GM21723 (cell line): ENCODE data around the gene RAB33A.

Source experiments
- ATAC-seq: cut with Tn5 transposase; IDR thresholded peaks from one replicate; pipeline ENCODE4 v1.9.1; 2021; ENCODE audit warnings: mild to moderate bottlenecking, moderate library complexity; ENCODE audit not compliant: unreplicated experiment

The RAB33A gene

DNA sequence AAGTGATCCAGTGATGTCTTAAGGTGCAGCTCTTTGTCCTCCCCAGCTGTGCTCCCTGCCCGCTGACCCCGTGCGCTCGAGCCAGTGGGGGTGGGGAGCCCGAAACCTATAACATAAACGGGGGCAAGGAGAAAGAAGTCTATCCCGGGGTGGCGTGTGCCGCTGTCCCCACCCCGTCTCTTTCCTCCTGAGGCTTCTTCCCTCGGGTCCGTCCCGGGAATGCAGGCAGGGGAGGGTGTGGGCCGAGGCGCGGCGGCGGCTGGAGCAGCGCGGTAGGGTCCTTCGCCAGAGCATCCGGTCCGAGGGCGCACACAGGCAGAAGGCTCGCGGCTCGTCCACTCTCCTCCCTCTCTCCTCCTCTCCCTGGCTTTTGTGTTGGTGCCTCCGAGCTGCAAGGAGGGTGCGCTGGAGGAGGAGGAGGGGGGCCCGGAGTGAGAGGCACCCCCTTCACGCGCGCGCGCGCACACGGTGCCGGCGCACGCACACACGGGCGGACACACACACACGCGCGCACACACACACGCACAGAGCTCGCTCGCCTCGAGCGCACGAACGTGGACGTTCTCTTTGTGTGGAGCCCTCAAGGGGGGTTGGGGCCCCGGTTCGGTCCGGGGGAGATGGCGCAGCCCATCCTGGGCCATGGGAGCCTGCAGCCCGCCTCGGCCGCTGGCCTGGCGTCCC is at the start of gene RAB33A:
Gene RAB33A (plus strand): TSS at position 517 of the 681 bp plus-strand sequence. CDS start 101 bp downstream, at position 618.
- ATAC-seq = peak; percentile 14

DNA sequence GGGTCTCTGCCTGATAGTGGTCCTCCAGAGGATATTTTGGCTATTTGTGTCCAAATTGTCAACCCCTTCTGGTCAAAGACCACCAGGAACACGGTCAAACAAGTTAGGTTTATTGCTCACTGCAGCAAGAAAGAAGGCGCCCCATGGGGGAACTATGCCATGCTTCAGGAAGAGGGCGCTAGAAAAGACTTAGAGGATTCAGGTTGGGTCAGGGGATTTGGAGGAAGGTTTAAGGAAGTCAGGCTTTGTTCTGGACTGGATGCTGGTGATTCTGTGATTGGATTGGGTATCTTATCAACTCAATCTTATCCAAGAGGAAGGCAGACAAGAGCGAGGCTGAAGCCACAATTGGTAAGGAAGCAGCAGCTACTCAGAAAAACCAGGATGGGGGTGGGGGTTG is 47.2 kb upstream of the RAB33A start:
- no peak for ATAC-seq

DNA sequence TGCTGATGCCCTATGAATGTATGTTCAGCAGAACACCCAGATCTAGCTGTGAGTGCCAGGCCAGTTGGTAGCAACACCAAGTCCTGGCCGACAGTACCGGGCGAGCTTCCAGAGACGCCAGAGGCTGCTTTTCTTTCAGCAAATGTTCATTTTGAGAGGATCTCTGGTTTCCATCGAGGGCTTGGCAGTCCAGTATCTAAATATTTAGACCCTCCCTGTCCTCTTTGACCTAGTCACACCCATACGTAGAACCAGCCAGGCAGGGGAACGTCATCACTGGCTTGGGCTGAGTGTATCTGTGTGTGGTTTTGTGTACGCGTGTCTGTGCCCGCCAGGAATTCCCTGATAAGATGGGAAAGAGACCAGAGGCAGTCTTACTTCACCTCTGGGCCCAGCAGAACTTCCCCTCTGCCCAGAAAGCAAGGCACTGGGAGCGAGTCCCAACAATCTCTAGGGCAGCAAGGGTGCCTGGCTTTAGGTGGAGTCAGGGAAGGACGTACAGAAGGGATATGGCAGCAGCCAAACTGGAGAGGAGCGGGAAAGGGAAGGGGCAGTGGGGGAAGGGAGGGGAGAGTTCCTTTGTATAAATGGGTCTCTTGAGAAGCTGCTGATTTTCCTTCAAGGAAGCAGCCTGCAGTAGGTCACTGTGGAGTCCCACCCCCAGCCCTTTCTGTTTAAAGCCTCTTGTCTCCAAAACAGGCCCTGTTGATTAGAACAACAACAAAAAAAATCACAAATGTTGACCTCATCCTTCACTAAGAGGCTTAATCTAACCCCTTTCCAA is 46.5 kb upstream of the RAB33A start:
- no peak for ATAC-seq

DNA sequence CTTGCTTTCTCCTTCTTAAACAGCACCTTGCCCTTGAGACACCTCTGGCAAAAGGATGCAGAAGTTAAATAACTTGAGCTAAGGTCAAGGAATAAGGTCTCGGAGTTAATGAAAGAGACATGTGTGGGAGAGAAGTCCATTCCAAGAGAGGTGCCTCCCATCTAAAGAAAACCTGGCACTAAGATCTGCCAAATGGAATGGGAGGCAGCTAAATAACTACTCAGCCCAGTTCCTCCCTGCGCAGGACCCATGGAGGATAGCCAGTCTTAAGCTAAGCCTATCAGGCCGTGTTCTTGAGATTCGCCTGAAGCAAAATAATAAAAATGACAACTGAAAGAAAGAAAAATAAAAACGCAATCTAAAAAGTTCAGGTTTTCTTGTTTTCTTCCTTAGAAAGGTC is 40.8 kb upstream of the RAB33A start:
- no peak for ATAC-seq

DNA sequence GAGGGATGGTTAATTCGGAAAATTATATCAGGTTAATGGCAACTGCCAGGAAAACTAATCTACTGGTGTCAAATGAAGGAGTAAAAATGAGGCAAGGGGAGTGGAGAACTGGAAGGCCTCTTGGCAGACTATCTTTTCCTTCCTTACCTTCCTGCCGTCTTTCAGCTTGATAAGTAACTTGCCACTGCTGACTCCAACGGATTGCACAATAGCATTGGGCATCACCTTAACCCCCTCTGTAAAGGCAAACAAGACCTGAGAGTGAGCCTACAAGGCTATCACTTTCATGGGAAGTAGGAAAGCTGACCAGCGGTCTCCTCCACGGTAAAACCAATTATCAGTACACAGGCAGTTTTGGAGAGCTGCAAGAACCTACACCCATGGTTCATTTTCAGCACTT is 35.3 kb upstream of the RAB33A start:
- ATAC-seq = no peak

DNA sequence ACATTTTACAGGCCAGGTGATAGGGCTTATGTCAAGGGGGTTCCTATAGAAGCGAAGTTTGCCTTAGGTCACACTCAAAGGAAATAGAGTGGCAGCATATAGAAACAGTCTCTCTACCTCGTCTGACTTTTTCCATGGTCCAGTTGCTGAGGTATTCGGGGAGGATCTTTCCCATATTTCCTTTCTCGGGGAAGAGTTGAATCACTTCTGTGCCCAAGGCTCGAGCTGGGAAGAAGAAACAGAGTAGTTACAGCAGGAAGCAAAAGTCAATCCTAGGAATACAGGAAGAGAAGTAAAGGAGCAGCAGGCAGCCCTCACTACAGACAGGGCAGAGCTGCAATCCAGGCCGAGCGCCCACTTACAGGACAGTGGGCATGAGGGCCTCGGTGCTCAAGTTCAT is 34.8 kb upstream of the RAB33A start:
- no peak for ATAC-seq

DNA sequence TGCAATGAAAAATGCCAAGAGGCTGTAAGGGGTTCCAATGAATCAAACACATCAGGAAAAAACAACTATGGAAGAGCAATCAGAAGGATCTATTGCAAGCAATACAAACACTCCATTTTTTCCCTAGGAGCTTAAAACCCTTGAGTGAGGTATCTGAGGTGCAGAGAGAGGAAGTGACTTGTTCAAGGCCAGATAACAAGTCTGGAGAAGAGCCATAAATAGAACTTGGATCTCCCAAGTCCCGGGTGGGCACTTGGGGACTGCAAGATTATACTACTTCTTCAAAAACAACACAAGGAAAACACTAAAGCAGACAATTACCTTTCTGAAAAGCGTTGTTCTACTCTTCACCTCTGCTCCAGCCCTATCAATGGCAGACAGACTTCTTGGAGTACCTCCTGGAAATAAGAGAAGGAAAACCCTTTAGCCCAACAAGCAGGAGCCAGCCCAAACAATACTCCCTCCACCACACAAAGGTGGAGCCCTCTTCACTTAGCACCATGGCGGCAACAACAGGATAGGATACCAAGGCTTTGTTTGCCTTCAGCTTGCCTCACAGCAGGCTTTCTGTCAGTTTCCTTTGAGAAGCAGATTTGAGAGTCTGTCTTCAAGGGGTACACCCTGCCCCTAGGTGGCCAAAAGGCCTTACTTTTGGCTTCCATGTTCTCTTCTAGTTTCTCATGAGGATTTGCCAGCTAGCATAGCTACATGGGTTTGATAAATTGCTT is 32.1 kb upstream of the RAB33A start:
- ATAC-seq = no peak

DNA sequence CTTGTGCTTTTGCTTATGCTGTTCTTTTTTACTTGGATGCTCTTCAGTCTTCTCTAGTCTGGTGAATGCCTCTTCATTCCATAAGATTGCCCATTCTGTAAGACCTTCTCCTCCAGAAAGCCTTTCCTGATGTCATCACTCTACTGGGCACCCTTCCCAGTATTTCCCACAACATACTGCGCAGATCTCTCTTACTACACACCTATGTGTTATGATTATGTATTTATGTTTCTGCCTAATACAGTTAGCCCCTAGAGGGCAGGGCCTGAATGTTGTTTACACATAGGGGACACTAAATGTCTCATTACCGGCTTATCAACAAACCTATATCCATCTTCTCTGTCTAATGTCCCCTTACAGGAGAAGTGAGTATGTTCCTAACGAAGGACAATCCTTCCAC is 27.3 kb upstream of the RAB33A start:
- no peak for ATAC-seq

DNA sequence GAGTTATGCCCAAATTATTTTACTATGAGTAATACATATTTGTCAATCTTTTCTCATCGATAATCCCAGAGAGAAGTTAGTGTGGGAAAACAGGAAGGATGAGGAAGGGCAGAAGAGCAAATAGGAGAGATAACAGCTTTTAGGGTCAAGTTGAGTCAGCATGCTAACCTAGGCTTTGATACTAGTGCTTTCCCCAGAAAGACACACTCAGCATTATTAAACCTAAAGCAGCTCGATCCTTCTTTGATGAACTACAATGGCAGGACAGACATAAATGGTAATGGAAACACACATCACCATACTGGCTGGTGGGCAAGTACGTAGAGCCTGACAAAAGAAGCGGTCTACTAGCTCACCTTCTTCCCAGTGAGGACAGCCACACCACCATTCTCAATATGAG is 26.6 kb upstream of the RAB33A start:
- no peak for ATAC-seq

DNA sequence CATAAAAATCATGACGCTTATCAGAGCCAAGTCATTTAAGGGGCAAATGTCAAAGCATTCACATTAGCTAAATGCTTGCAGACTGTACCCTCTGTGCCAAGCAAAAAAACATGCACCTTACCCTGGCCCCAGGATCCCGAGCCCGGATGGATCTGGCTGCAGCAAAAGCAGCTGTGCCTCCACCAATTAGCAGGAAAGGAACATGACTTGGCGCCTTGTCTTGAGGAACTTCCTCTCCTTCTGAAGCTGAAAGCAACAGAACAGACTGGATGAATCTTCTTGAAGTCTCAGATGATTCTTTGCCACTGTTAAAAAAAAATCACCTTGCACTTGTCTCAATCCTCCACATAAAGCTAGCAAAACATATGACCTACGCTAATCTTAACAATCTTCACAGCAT is 24.1 kb upstream of the RAB33A start:
- no peak for ATAC-seq

DNA sequence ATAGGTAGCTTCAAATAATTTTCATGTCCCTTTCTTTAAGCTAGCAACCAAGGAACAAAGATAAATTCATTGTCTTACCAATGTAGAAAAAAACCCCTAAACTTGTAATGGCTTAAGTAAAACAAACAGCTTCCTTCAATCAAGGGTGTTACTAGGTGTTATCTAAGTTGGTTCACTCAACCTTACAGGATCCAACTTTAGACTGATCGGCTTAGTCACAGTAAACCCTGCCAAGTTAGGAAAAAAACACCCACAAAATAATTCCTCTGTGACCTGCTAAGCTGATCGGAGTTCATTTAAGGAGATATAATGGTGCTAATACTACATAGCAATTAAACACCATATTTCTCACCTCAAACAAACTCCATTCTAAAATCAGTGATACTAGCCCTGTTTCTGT is 16.2 kb upstream of the RAB33A start:
- ATAC-seq = no peak

DNA sequence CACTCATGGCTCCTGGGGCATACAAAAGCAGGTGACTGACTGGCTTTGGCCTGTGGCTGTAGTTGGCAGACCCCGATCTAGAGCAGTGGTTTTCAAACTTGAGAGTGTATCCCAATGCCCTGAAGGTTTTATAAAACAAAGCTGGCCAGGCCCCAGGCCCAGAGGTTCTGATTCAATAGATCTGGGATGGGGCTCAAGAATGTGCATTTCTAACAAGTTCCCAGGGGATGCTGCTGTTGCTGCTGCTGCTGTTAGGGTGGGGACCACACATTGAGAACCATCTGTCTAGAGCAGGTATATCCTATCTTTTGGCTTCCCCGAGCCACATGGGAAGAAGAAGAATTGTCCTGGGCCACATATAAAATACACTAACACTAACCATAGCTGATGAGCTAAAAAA is 13.5 kb upstream of the RAB33A start:
- ATAC-seq = no peak

DNA sequence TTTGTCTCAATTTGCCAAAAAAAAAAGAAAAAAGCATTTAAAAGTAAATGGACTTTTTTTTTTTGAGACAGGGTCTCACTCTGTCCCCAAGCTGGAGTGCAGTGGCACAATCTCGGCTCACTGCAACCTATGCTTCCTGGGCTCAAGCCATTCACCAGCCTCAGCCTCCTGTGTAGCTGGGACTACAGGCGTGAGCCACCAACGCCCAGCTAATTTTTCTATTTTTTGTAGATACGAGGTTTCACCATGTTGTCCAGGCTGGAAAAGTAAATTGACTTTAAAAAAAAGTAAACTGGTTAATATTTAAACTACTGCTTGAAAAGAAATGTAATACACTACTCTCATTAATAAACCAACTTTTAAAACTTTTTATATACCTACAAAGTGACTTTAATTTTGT is 12.0 kb upstream of the RAB33A start:
- ATAC-seq = no peak

DNA sequence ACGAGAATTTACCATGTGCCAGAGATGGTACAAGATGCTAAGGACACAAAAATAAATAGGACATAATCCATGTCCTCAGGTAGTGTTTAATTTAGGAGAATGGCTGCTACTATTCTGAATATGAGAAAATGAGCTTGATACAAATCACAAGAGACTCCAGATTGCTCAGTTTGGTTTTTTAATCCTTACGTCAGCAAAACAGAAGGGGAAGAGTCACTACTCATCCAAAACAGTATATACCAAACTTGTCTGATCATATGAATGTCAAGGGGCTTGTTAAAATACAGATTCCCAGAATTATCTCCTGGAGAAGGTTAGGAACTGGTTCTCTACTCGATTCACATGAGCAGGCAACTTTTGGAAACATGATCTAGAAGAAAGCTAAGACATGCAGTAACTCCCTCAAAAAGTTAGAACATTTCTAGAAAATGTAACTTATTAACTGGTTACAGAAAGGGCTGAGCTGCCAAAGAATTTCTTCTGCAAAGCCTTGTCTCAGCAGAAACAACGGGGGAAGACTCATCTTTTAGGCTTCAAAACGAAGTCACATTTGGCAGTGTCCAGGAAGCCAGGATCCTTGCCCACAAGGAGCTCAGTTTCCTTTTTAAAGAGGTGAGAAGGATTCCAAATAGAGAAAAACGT is 9.5 kb upstream of the RAB33A start:
- no peak for ATAC-seq

DNA sequence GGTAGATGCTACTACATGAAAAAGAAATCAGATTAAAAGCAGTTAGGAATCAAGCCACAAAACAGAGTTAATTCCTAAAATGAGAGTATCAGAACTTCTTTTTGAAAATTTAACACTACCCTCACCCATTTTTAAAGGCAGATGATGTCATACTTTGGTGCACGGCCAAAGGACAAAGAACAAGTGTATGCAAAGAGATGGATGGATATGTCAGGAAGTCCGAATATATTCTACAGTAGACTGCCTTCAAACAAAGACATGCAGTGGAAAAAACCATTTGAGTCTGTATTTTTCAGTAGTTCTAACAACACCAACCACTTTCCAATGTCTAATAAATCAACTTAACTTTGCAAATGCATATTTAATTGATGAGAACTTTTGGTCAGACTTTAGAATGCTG is 8.4 kb upstream of the RAB33A start:
- ATAC-seq = no peak

DNA sequence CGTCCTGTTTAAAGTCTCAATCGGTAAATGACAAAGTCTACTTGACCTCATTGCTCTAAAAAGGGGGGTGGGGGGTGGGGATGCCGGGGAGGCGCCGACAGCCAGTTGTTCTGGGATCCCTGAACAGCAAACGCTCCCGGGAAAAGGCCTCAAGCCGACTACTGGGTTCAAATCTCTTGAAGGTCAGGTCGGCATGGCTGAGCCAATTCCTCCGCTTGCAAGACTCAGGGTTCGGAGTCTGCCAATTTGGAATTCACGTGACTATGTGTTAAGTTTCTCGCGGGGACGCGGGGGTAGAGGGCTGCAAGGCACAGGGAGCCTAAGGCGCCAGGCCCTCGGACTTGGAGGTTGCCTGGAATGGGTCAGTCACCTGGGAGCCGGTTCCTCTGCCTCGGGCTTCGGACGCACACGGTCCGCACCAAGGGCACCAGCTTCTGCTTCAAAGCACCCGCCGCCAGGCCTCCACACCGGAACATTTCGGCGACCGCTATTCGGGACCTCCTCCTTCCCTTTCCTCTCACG is 6.5 kb upstream of the RAB33A start:
- ATAC-seq = no peak

DNA sequence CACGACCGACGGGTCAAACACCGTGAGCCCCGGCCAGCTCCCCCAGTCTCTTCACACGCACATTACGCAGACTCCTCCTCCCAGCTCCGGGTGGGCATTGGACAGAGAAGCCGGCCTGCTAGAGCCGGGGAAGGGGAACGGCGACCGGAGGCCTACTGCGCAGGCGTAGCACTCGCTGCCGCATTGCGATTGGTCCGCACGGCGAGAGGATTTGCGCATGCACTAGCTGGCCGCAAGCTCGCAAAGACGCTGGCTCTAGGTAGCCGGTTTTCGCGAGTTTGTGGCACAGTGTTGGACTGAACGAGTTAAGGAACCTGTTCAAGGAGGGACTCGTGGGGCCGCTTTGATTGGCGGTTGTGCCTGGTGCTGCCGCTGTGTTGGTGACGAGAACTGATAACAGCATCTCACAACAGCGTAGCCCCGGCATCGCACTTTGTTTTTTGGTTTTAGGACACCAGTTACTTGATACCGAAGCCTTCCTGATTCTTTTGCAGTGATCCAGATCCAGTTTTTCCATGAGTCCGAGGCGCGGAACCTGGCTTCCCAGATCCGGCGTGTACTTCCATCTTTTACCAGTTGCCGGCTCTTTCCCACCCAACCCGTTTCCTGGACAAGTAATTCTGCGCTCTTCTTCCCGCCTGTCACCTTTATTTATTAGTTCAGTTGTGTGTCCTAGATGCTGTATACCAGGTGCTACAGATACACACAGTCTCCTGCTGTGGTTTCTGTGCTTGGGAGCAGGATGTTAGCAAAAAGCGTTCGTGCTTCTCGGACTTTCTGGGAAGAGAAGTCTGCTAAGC is 5.9 kb upstream of the RAB33A start, which contains the start of gene AIFM1:
Gene AIFM1 (minus strand): TSS at position 139 of the 800 bp plus-strand sequence. CDS start 185 bp downstream, outside the sequence.
- ATAC-seq = peak; percentile 88

DNA sequence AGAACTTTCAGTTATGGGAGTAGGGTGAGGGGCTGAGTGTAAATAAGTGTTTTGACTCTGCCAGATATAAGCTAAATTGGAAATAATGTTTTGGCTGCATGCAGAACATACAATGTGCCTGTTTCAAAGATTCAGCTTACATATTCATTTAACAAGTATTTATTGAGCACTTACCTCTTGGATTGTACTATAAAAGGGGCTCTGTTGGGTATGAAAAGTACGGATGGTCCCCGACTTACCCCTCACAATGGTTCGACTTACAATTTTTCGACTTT is 5.3 kb upstream of the RAB33A start:
- no peak for ATAC-seq

DNA sequence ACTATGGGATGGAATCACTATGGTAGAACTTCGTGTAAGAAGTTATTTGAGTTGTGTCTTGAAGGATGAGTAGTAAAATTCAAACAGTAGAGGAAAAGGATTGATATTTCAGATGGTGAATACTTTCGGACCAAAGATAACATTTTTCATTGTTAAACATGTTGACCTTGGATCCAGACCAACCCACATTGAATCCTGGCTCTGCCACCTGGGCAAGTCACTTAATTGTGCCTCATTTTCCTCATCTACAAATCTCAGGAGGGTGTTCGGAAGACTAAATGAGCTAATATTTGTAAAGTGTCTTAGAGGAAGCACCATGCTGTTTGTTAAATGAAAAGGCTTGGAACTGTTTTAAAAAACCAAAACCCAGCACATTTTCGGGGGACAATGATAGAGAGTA is 4.7 kb upstream of the RAB33A start:
- ATAC-seq = no peak

DNA sequence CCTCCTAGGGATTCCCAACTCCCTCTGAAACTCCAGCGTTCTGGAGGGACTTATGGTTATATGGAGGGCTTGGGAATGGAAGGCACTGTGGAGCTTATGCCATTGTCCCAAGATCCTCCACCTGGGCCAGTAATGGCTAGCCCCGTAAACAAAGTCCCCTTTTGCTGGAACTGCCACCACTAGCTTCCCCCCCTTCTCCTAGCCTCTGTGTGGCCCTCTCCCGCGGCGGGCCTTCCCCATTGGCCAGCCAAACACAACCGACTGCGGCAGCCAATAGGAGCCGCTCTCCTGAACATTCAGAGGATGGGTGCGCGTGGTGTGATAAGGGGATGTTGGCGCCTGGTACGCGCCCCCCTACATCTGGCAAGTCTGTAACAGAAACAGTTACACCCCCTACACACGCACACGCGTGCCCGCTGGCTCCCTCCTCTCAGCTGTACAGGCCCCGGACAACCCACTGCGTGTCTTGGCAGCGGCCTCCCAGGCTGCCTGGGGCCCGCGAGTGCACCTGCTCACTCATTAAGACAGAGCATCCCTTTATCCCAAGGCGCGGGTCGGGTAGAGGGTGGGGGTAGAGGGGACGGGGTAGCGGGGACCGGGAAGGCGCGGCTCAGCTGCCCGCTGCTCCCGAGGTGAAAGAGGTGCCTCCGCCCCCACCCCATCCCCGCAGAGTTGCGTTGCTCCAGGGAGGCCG is 863 bp upstream of the RAB33A start:
- ATAC-seq = peak; percentile 73
